Measurements from ENCODE around the gene CALY. TPM values are rescaled to one million over a fixed set of nuclear protein-coding genes. Genes with fewer than 3 reads are reported as not detected.
A peak's percentile ranks its signal among the peaks of the same experiment; 100 is the strongest.

CALY gene
- total and polyA plus RNA-seq, 4 experiments from 2014 or later, result 1.4 to 7.2 (median 4.3) TPM

GRCh38 chr10:133329491-133330202 lies 7.0 kb downstream of the CALY start:
- POLR2A ChIA-PET (ENCODE audit: partially characterized antibody), result interaction anchor here (0.9 to 1.3 kb wide), 6 partner anchors 26 to 191 kb away, joined by 3 to 6 read pairs (median 3); partner anchors contain the start of gene PAOX
- Mint-ChIP-seq H3K36me3 (no peaks in the 10 kb centered on the region), H3K27me3 (peaks cover 13 to 18% of the 10 kb centered on the region in 2 donors), H3K4me1 (peaks cover 3 to 31% (median 12%) of the 10 kb centered on the region in 4 donors), H3K4me3 (peak overlapping the region in 5 of 8 donors; percentile 21 to 63 (median 32)), H3K27ac (peak overlapping the region in 2 of 7 donors; percentile 35 to 79), H3K9me3 (peaks cover 0 to 7% (median 0%) of the 10 kb centered on the region in 8 donors)
- intact Hi-C loops (cut with micrococcal nuclease), result loop anchor here (1.0 kb wide), 4 partner anchors 49 to 279 kb away; no protein-coding TSS in a partner anchor
- CTCF ChIA-PET (ENCODE audit: partially characterized antibody), result interaction anchor here (0.6 to 3.2 kb wide), 57 partner anchors 9 to 1018 kb away, joined by 3 to 28 read pairs (median 5); partner anchors contain the start of genes ECHS1 and PRAP1
- Histone ChIP-seq H3K36me3 (ENCODE audit: insufficient read depth, low read length) (no peaks in the 10 kb centered on the region), H3K4me1 (ENCODE audit: insufficient read depth, low read length) (peaks cover 24% of the 10 kb centered on the region), H3K27ac (ENCODE audit: low read depth, low read length) (no peak overlapping the region), H3K4me3 (ENCODE audit: low read length in 2 of 2) (no peak overlapping the region), H3K9me3 (ENCODE audit: control insufficient read depth in 1 of 2, low read length in 2 of 2) (no peaks in the 10 kb centered on the region), H3K27me3 (ENCODE audit: insufficient read depth, low read length) (peaks cover 31% of the 10 kb centered on the region)
- DNase-seq, result peak; percentile 77 to 84 (median 81)

DNA sequence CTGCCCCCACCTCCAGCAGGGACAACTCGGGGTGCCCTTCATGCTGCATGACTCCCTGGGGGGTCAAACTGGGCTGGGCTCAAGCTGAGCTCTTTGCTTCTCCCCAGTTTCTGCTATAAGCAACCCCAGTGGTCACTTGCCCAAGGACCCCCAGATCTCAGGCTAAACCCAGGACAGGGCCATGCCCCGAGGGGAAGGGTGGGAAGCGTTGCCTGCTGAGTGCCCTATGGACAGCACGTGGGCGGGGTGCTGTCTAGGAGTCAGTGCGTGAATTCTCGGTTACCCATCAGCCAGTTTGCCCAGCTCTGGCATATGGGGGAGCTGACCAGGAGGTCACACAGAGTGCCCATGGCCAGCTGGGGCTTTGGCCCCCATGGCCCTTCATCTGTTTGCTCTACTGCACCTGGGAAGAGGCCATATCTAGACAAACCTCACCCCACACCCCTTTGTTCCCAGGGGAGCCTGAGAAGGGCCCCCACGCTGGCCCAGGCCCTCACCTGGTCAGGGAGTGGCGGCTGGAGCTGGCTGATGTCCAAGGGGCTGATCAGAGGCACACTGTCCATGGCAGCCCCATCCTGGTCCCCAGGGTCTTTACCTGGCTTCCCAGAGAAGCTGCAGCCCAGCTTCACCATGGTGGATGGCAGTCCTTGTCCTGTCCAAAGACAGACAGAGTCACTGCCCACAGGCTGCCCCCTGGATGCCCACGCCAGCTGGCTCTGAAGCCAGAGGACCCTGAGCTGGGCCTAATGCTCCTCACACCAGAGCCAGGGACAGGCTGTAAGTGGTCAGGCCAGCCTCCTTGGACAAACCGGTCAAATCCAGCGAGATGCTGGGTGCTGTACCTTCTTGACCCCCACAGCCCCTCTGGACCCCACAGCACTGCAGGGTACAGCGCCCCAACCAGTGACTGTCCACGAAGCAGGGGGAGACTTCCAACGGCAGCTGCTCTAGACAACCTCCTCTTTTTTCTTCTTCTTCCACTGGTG lies 8.0 kb downstream of the CALY start:
- no peaks in the 10 kb centered on the region for H3K9me3 ChIP-seq (ENCODE audit: control insufficient read depth in 1 of 2, low read length in 2 of 2)
- Mint-ChIP-seq H3K9me3 (peaks cover 0 to 5% (median 0%) of the 10 kb centered on the region in 8 donors), H3K4me3 (no peak overlapping the region), H3K4me1 (peaks cover 2 to 30% (median 12%) of the 10 kb centered on the region in 4 donors), H3K27ac (peak overlapping the region in 1 of 7 donors; percentile 79), H3K36me3 (no peaks in the 10 kb centered on the region), H3K27me3 (peaks cover 13 to 18% of the 10 kb centered on the region in 2 donors)
- H3K4me1 ChIP-seq (ENCODE audit: insufficient read depth, low read length), result peaks cover 24% of the 10 kb centered on the region
- peak in 1 of 5 donors; percentile 39 for DNase-seq
- peaks cover 31% of the 10 kb centered on the region for H3K27me3 ChIP-seq (ENCODE audit: insufficient read depth, low read length)
- no peaks in the 10 kb centered on the region for H3K36me3 ChIP-seq (ENCODE audit: insufficient read depth, low read length)
- CTCF ChIA-PET (ENCODE audit: partially characterized antibody), result interaction anchor here (0.6 to 3.2 kb wide), 58 partner anchors 8 to 290 kb away, joined by 3 to 28 read pairs (median 5); partner anchors contain the start of genes CALY, ECHS1 and PRAP1
- H3K4me3 ChIP-seq (ENCODE audit: low read length in 2 of 2), result no peak overlapping the region
- intact Hi-C loops (cut with micrococcal nuclease), result loop anchor here (1.0 kb wide), 4 partner anchors 50 to 280 kb away; no protein-coding TSS in a partner anchor
- no peak overlapping the region for H3K27ac ChIP-seq (ENCODE audit: low read depth, low read length)
- POLR2A ChIA-PET (ENCODE audit: partially characterized antibody), result interaction anchor here (0.9 to 1.3 kb wide), 3 partner anchors 27 to 49 kb away, joined by 3 to 6 read pairs (median 3); partner anchors contain the start of genes FUOM and PAOX

GRCh38 chr10:133327651-133328357 lies 8.9 kb downstream of the CALY start:
- no peaks in the 10 kb centered on the region for H3K36me3 ChIP-seq (ENCODE audit: insufficient read depth, low read length)
- H3K4me3 Mint-ChIP-seq, result no peak overlapping the region

DNA sequence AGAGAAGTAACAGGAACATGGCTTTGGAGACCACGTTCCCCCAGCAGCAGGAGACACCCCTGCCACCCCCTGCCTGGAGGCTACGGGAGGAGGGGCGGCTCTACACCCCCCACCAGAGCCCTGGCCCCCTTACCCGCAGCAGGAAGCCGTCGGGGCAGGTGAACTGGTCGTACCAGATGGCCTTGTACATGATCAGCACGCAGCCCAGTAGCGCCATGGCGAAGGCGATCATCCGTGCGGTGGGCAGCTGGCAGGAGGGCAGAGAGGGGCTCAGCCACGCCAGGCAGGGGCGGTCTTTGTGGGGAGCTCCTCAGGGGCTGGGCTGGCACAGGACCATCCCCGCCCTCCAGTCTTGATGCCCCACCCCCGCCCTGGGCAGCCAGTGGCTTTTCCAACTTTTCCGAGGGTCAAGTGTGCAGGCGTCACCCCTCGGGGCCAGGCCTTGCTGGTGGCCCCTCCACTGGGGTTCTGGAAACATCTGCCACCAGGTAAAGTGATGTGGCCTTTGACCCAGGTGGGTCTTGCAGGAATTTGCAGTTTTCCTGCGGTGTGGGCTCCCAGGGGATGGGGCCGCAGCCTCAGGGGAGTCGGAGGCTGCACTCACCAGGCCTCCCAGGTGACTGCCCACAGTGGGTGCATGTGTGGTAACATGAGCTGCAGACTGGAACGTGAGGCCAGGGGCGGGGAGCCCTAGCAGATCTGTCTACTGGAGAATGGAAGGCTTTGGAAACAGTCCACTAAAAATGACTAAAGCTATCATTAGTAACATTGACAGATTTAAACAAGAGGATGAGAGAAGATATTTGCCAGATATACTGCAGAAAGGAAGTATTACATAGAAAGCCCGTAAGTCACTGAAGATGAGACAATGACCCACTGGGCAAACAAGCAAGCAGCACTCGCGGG lies 9.7 kb downstream of the CALY start:
- ChIA-PET POLR2A (ENCODE audit: partially characterized antibody) (no interaction called here), CTCF (ENCODE audit: partially characterized antibody) (interaction anchor here (1.4 to 3.2 kb wide), 5 partner anchors 10 to 115 kb away, joined by 4 to 28 read pairs (median 5); partner anchors contain the start of gene CALY)
- peak overlapping the region in 2 of 8 donors; percentile 32 to 53 for H3K4me3 Mint-ChIP-seq
- H3K4me1 Mint-ChIP-seq, result peaks cover 3 to 21% (median 12%) of the 10 kb centered on the region in 4 donors
- intact Hi-C loops (cut with micrococcal nuclease), result no loop called here
- Histone ChIP-seq H3K36me3 (ENCODE audit: insufficient read depth, low read length) (no peaks in the 10 kb centered on the region), H3K27ac (ENCODE audit: low read depth, low read length) (no peak overlapping the region), H3K27me3 (ENCODE audit: insufficient read depth, low read length) (peaks cover 31% of the 10 kb centered on the region), H3K9me3 (ENCODE audit: control insufficient read depth in 1 of 2, low read length in 2 of 2) (no peaks in the 10 kb centered on the region), H3K4me3 (ENCODE audit: low read length in 2 of 2) (no peak overlapping the region), H3K4me1 (ENCODE audit: insufficient read depth, low read length) (peaks cover 24% of the 10 kb centered on the region)
- no peaks in the 10 kb centered on the region for H3K36me3 Mint-ChIP-seq
- no peak for DNase-seq
- H3K27ac Mint-ChIP-seq, result peak overlapping the region in 2 of 7 donors; percentile 17 to 24
- H3K27me3 Mint-ChIP-seq, result peaks cover 12 to 18% of the 10 kb centered on the region in 2 donors
- H3K9me3 Mint-ChIP-seq, result no peaks in the 10 kb centered on the region

More at GRCh38 chr10:133327651-133328357, 8.9 kb downstream of the CALY start:
- CTCF ChIA-PET (ENCODE audit: partially characterized antibody), result interaction anchor here (1.2 to 3.2 kb wide), 9 partner anchors 9 to 281 kb away, joined by 3 to 28 read pairs (median 5); partner anchors contain the start of gene CALY
- H3K4me1 Mint-ChIP-seq, result peaks cover 3 to 29% (median 12%) of the 10 kb centered on the region in 4 donors
- POLR2A ChIA-PET (ENCODE audit: partially characterized antibody), result interaction anchor here (1.2 kb wide), 1 partner anchor 30 kb away, joined by 3 read pairs; the partner anchor contains the start of gene FUOM
- DNase-seq, result peak in 1 of 5 donors; percentile 16
- H3K9me3 Mint-ChIP-seq, result peaks cover 0 to 5% (median 0%) of the 10 kb centered on the region in 8 donors
- H3K27me3 Mint-ChIP-seq, result peaks cover 12 to 18% of the 10 kb centered on the region in 2 donors
- Histone ChIP-seq H3K27ac (ENCODE audit: low read depth, low read length) (no peak overlapping the region), H3K4me3 (ENCODE audit: low read length in 2 of 2) (no peak overlapping the region), H3K27me3 (ENCODE audit: insufficient read depth, low read length) (peaks cover 31% of the 10 kb centered on the region), H3K9me3 (ENCODE audit: control insufficient read depth in 1 of 2, low read length in 2 of 2) (no peaks in the 10 kb centered on the region), H3K4me1 (ENCODE audit: insufficient read depth, low read length) (peaks cover 24% of the 10 kb centered on the region)
- H3K36me3 Mint-ChIP-seq, result no peaks in the 10 kb centered on the region
- intact Hi-C loops (cut with micrococcal nuclease), result no loop called here
- H3K27ac Mint-ChIP-seq, result no peak overlapping the region

DNA sequence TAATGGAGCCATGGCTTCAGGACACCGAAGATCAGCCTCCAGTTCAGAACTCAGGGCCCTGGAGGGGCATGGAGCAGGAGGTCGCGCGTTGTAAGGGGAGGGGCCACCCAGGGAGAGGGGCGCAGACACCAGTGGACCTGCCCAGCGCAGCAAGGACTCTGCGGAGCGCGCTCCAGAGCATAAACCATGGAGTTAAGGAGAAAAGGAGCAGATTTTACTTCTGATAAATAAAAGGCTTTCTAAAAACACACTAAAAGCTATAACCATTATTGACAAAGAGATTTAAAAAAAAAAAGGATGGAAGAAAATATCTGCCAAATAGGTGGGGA lies 10.5 kb downstream of the CALY start:
- Histone ChIP-seq H3K4me1 (ENCODE audit: insufficient read depth, low read length) (peaks cover 24% of the 10 kb centered on the region), H3K27me3 (ENCODE audit: insufficient read depth, low read length) (peaks cover 31% of the 10 kb centered on the region), H3K9me3 (ENCODE audit: control insufficient read depth in 1 of 2, low read length in 2 of 2) (no peaks in the 10 kb centered on the region), H3K4me3 (ENCODE audit: low read length in 2 of 2) (no peak overlapping the region), H3K27ac (ENCODE audit: low read depth, low read length) (no peak overlapping the region), H3K36me3 (ENCODE audit: insufficient read depth, low read length) (no peaks in the 10 kb centered on the region)
- H3K9me3 Mint-ChIP-seq, result no peaks in the 10 kb centered on the region
- peaks cover 3 to 20% (median 12%) of the 10 kb centered on the region in 4 donors for H3K4me1 Mint-ChIP-seq
- peak overlapping the region in 6 of 8 donors; percentile 17 to 54 (median 37) for H3K4me3 Mint-ChIP-seq
- H3K27ac Mint-ChIP-seq, result peak overlapping the region in 3 of 7 donors; percentile 7 to 60 (median 13)
- CTCF ChIA-PET (ENCODE audit: partially characterized antibody), result no interaction called here
- no peaks in the 10 kb centered on the region for H3K36me3 Mint-ChIP-seq
- peaks cover 12 to 18% of the 10 kb centered on the region in 2 donors for H3K27me3 Mint-ChIP-seq
- no peak for DNase-seq
- intact Hi-C loops (cut with micrococcal nuclease), result no loop called here
- POLR2A ChIA-PET (ENCODE audit: partially characterized antibody), result no interaction called here
